Natural killer cell (primary cell): Measurements from ENCODE around the gene KCNT2. TPM values are rescaled to one million over a fixed set of nuclear protein-coding genes. Genes with fewer than 3 reads are reported as not detected.
"Not testable (repeated sequence)": the region's sequence is repeated elsewhere in the genome, so short reads cannot be mapped to it uniquely, and the experiment has no call there.

ENCODE experiments used
- ATAC-seq, 3 donors: fragments of 150-1000 bp in 2 of 3; fragments of 200-7000 bp in 1 of 3; cut with Tn5 transposase; 1 replicate in 1 of 3; 2 replicates in 2 of 3; pipeline ENCODE4 v1.10.0; 2021; ENCODE audit warnings: mild to moderate bottlenecking in 2 of 3, moderate library complexity in 2 of 3
- DNase-seq, 2 donors: peaks; one replicate each; pipeline versions ENCODE4 v3.0.0 to v3.0.0-alpha.2; 2013 to 2021; ENCODE audit warnings: mixed read lengths in 1 of 2
- H3K27ac ChIP-seq: one replicate; pipeline ENCODE4 v1.5.1; 2013; ENCODE audit warnings: mild to moderate bottlenecking, low read length
- H3K27me3 ChIP-seq: one replicate; pipeline ENCODE4 v1.6.1; 2013; ENCODE audit warnings: low read length; ENCODE audit not compliant: control insufficient read depth, insufficient read depth
- H3K36me3 ChIP-seq: one replicate; pipeline ENCODE4 v1.6.1; 2013; ENCODE audit warnings: low read length; ENCODE audit not compliant: control insufficient read depth, insufficient read depth
- H3K4me1 ChIP-seq: one replicate; pipeline ENCODE4 v1.6.1; 2013; ENCODE audit warnings: low read length; ENCODE audit not compliant: control insufficient read depth, insufficient read depth
- H3K4me3 ChIP-seq: one replicate; pipeline ENCODE4 v1.5.1; 2013; ENCODE audit warnings: low read length
- H3K9me3 ChIP-seq: one replicate; pipeline ENCODE4 v1.6.1; 2013; ENCODE audit warnings: low read length; ENCODE audit not compliant: control insufficient read depth, insufficient read depth
- H3K27ac Mint-ChIP-seq, 2 donors: one replicate each; pipeline ENCODE4 v1.8.0; 2022; ENCODE audit warnings: mild to moderate bottlenecking in 2 of 2, mixed read lengths in 2 of 2, moderate library complexity in 1 of 2
- H3K27me3 Mint-ChIP-seq, 2 donors: one replicate each; pipeline ENCODE4 v1.8.0; 2022; ENCODE audit warnings: low read depth in 2 of 2, mixed read lengths in 2 of 2
- H3K36me3 Mint-ChIP-seq: one replicate; pipeline ENCODE4 v1.8.0; 2022; ENCODE audit warnings: mixed read lengths
- H3K4me1 Mint-ChIP-seq, 2 donors: one replicate each; pipeline ENCODE4 v1.8.0; 2022; ENCODE audit warnings: mixed read lengths in 2 of 2
- H3K4me3 Mint-ChIP-seq: one replicate; pipeline ENCODE4 v1.8.0; 2022; ENCODE audit warnings: mild to moderate bottlenecking, moderate library complexity, mixed read lengths
- H3K9me3 Mint-ChIP-seq, 2 donors: one replicate each; pipeline ENCODE4 v1.8.0; 2022; ENCODE audit warnings: mixed read lengths in 2 of 2
- CTCF ChIP-seq: fragments of 200-600 bp; IDR thresholded peaks from one replicate; pipeline ENCODE4 v1.8.0; 2022; ENCODE audit warnings: antibody characterized with exemption
- WGBS: methylation state at CpG from one replicate; pipeline ENCODE4 v1.1.7; 2013; ENCODE audit warnings: missing lambda C conversion rate; ENCODE audit not compliant: insufficient coverage; 5-methylcytosine and 5-hydroxymethylcytosine counted together
- intact Hi-C: fragments of 100-400 bp; cut with micrococcal nuclease; formaldehyde crosslinking; loops from one replicate; pipeline ENCODE4 v1.14.2; 2022
- total RNA-seq, 4 donors: library from RNA; stranded (reverse); fragments of 120-200 nt in 1 of 4; gene quantifications; one replicate each; pipeline versions ENCODE4 v1.2.3 to v1.2.4, GENCODE V29; 2013 to 2022

KCNT2 gene
- total RNA-seq, 3 donors from 2014 or later (not counting 1 experiment from before 2014, with no cell fraction given), result not detected

- H3K36me3 ChIP-seq, result no peaks in the 10 kb centered on the region
- no peak for ATAC-seq
- no peak for DNase-seq
- Mint-ChIP-seq H3K36me3 (no peaks in the 10 kb centered on the region), H3K27ac (no peak overlapping the region), H3K27me3 (no peaks in the 10 kb centered on the region), H3K4me1 (no peaks in the 10 kb centered on the region), H3K4me3 (no peak overlapping the region), H3K9me3 (peaks cover 0 to 8% of the 10 kb centered on the region in 2 donors)
- no peaks in the 10 kb centered on the region for H3K27me3 ChIP-seq
- TF ChIP-seq CTCF, result no peak
- intact Hi-C loops, result no loop called here
- no peak overlapping the region for H3K4me3 ChIP-seq
- WGBS, result 87% methylated on average over 1 of the region's 3 CpGs
- no peaks in the 10 kb centered on the region for H3K4me1 ChIP-seq
- peaks cover 12% of the 10 kb centered on the region for H3K9me3 ChIP-seq
- no peak overlapping the region for H3K27ac ChIP-seq
These were observed 76.3 kb downstream of the KCNT2 start for GRCh38 chr1:196531737-196532524.

- Mint-ChIP-seq H3K36me3 (no peaks in the 10 kb centered on the region), H3K9me3 (peaks cover 10 to 12% of the 10 kb centered on the region in 2 donors), H3K4me1 (no peaks in the 10 kb centered on the region), H3K27ac (no peak overlapping the region), H3K4me3 (no peak overlapping the region), H3K27me3 (no peaks in the 10 kb centered on the region)
- H3K27ac ChIP-seq, result no peak overlapping the region
- intact Hi-C loops, result no loop called here
- no peaks in the 10 kb centered on the region for H3K9me3 ChIP-seq
- H3K36me3 ChIP-seq, result no peaks in the 10 kb centered on the region
- no peak for TF ChIP-seq CTCF
- H3K4me3 ChIP-seq, result no peak overlapping the region
- no peak for DNase-seq
- no peak for ATAC-seq
- no peaks in the 10 kb centered on the region for H3K27me3 ChIP-seq
- no peaks in the 10 kb centered on the region for H3K4me1 ChIP-seq
- whole genome bisulfite sequencing, result 80% methylated on average over 1 of the region's 2 CpGs
These were observed 80.3 kb downstream of the KCNT2 start for GRCh38 chr1:196527919-196528318.

GRCh38 chr1:196522574-196523345 is 85.5 kb downstream of the KCNT2 start:
- H3K4me3 ChIP-seq, H3K27ac Mint-ChIP-seq, H3K27me3 Mint-ChIP-seq, ATAC-seq, DNase-seq, H3K4me1 Mint-ChIP-seq, H3K4me1 ChIP-seq, H3K9me3 ChIP-seq, intact Hi-C loops, H3K4me3 Mint-ChIP-seq, H3K36me3 ChIP-seq, H3K27ac ChIP-seq, H3K27me3 ChIP-seq: not testable (repeated sequence)
- H3K9me3 Mint-ChIP-seq, result peaks cover 16 to 19% of the 10 kb centered on the region in 2 donors
- 63% methylated on average over 12 of the region's 12 CpGs for WGBS
- H3K36me3 Mint-ChIP-seq, result peaks cover 12% of the 10 kb centered on the region

GRCh38 chr1:196517193-196517592 is 91.0 kb downstream of the KCNT2 start:
- Histone ChIP-seq H3K27ac (no peak overlapping the region), H3K9me3 (peaks cover 7% of the 10 kb centered on the region), H3K36me3 (no peaks in the 10 kb centered on the region), H3K4me1 (no peaks in the 10 kb centered on the region), H3K27me3 (no peaks in the 10 kb centered on the region), H3K4me3 (no peak overlapping the region)
- TF ChIP-seq CTCF, result no peak
- Mint-ChIP-seq H3K36me3 (peaks cover 12% of the 10 kb centered on the region), H3K27ac (no peak overlapping the region), H3K27me3 (no peaks in the 10 kb centered on the region), H3K4me3 (no peak overlapping the region), H3K4me1 (no peaks in the 10 kb centered on the region), H3K9me3 (peaks cover 16 to 26% of the 10 kb centered on the region in 2 donors)
- intact Hi-C loops, result no loop called here
- no peak for ATAC-seq
- DNase-seq, result no peak
